T-helper 9 cell (primary cell): Measurements from ENCODE around the gene MFSD2A.
"Not testable (repeated sequence)": the region's sequence is repeated elsewhere in the genome, so short reads cannot be mapped to it uniquely, and the experiment has no call there.

Source experiments
- DNase-seq: peaks from one replicate; pipeline ENCODE4 v3.0.0-alpha.2; 2020

The MFSD2A gene

DNA sequence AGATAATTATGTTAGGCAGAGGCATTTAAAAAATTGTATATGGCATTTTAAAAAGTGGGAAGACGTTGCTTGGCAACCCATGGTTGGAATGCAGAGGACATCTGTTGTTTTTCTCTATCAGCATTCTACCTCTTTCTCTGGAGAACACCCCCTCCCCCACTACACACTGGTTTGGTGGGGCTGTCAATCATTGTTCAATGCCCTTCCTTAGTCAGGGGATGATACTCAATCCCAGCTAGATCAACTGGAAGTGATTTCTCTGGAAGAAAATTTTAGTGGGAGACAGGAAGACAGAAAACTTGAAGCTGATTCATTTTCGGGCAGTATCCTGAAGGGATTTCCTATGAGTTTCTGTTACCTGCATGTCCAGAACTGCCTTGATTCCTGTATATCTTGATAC is 49.9 kb downstream of the MFSD2A start:
- no peak for DNase-seq

DNA sequence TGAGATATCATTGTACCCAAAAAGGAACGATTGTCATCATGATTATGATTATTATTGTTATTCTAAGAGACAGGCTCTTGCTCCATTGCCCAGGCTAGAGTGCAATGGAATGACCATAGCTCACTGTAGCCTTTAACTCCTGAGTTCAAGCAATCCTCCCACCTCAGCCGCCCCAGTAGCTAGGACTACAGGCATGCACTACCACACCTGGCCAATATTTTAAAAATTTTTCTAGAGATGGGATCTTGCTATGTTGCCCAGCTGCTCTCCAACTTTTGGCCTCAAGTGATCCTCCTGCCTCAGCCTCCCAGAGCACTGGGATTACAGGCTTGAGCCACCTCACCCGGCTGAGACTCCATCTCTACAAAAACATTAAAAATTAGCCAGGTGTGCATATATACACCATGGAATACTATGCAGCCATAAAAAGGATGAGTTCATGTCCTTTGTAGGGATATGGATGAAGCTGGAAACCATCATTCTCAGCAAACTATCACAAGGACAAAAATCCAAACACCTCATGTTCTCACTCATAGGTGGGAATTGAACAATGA is 52.6 kb downstream of the MFSD2A start:
- DNase-seq: not testable (repeated sequence)

DNA sequence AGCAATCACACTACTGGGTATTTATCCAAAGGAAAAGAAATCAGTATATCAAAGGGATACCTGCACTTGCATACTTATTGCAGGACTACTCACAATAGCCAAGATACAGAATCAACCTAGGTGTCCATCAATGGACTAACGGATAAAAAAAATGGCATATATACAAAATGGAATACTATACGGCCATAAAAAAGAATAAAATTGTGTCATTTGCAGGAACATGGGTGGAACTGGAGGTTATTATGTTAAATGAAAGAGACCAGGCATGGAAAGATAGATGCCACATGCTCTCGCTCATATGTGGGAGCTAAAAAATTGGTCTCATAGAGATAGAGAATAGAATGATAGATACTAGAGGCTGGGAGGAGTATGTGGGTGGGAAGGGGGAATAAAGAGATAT is 56.3 kb downstream of the MFSD2A start:
- no peak for DNase-seq

DNA sequence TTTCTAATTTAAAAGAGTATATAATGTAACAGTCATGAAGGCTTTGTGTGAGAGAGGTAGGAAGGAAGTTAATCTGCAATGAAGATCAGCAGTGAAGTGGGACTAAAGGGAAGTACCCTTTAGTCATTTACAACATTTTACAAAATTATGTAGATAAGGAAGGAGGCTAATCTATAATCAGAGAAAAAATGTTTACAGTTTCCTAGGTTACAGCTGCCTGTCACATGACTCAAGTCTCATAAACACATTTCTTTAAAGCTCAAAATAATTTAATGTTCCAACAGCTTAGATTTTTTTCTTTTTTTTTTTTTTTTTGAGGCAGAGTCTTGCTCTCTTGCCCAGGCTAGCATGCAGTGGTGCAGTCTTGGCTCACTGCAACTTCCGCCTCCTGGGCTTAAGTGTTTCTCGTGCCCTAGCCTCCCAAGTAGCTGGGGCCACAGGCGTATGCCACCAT is 59.3 kb downstream of the MFSD2A start:
- DNase-seq: no peak

DNA sequence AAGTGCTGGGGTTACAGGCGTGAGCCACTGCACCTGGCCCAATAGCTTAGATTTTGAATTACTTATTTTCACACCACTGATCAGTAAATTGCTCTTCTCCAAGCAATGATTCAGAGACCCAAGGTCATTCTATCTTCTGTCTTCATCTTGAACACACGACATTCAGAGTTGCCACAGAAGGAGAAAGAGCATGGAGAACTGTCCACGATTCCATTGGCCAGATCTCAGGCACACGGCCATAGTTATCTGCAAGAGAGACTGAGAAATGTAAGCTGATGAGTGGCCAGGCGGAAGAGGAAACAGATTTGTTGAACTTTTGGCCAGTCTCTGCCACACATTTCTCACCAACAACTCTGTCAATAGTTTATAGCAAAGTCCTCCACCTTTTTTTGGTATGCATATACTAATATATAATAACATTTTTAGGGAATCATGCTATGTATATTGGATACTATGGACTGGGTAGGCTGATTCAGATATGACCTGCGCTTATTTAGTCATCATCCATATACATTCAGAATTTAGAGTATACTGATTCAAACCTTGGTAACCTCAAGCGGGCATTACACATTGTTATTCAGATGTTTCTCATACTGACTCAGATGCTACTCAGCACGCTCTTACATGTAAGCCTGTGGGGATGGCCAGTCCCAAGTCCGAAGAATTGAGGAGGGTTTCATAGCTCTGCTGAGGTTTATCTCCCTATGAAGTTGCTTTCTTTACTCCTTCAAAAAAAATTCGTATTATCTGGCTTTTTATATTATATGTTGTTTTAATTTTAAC is 60.1 kb downstream of the MFSD2A start:
- no peak for DNase-seq

DNA sequence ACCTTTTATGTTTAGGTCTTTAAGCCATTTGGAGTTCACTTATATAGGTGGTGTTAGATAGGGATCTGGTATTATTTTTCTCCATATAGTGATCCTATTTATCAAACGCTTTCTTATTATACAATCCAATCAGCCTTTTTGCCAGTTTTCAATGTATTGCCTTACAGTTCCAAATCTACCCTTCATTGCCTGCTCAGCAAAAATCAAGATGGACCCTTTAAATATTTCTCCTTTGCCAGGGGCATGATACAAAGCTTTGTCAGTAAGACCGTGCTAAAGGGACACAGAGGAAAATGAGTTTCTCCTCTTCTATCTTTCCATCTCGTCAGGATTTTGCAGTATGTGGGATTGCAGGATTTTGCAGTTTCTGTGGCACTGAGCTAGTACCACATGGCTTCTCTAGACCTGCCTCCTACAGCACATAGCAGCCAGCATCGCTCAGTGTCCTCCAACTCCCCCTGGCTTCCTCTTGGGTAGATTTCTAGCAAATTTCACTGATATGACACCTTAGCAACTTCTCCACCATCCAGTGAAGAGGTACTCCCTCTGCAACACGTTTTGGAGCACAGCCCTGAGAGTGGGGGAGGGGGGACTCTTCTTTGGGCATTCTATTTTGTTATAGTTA is 63.1 kb downstream of the MFSD2A start:
- no peak for DNase-seq
